Measurements from ENCODE around the gene ANO2.
"Not testable (repeated sequence)": the region's sequence is repeated elsewhere in the genome, so short reads cannot be mapped to it uniquely, and the experiment has no call there.

Gene ANO2

DNA sequence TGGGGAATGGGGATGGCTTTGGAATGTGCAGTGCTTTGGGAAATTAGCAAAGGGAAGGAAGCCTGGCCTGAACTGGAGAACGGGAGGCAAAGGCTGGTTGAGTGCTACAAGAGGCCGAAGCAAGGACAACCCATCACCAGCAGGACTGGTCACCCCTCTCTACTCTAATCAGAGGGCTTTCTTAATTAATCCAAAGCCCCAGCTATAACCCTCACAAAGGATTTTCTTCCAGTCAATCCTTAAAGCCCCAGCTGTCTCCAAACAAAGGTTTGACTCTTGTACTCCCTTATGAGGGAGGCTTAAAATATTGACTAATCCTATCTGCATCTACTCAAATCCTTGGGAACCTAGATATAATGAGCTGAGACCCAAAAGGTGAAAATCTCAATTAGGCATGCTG, 256.8 kb downstream of the ANO2 start:
- DNase-seq (ENCODE audit: low read depth in 2 of 3, low spot score in 1 of 3): no peak

GRCh38 chr12:5685935-5686334, 259.1 kb downstream of the ANO2 start:
- DNase-seq (ENCODE audit: low read depth in 2 of 3, low spot score in 1 of 3): no peak

- no peak for DNase-seq (ENCODE audit: low read depth in 2 of 3, low spot score in 1 of 3)
These were observed 260.1 kb downstream of the ANO2 start for GRCh38 chr12:5684989-5685388.

- no peak for DNase-seq (ENCODE audit: low read depth in 2 of 3, low spot score in 1 of 3)
These were observed 262.5 kb downstream of the ANO2 start for GRCh38 chr12:5682581-5682980.

GRCh38 chr12:5678176-5678575, 266.9 kb downstream of the ANO2 start:
- no peak for DNase-seq (ENCODE audit: low read depth in 2 of 3, low spot score in 1 of 3)

- not testable (repeated sequence) for DNase-seq (ENCODE audit: low read depth in 2 of 3, low spot score in 1 of 3)
These were observed 275.4 kb downstream of the ANO2 start for GRCh38 chr12:5669624-5670023.

- no peak for DNase-seq (ENCODE audit: low read depth in 2 of 3, low spot score in 1 of 3)
These were observed 279.4 kb downstream of the ANO2 start for GRCh38 chr12:5665615-5666014.

GRCh38 chr12:5661811-5662210, 283.2 kb downstream of the ANO2 start:
- no peak for DNase-seq (ENCODE audit: low read depth in 2 of 3, low spot score in 1 of 3)

DNA sequence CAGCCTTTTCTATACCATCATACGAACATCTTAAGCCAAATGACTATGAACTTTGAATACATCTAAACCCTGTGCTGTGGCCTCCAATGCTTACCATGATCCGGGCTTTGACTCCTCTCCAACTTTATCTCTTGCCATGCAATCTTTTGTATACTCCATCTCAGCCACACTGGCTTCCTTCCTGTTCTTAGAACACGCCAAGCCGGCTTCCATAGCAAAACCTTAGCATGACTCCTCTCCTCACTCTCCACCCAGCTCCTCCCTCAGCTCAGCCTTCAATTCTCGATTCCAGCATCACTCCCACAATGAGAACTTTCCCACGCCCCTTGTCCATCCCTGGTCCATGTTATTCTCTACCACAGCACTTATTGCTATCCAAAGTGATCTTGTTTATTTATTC, 284.8 kb downstream of the ANO2 start:
- no peak for DNase-seq (ENCODE audit: low read depth in 2 of 3, low spot score in 1 of 3)

GRCh38 chr12:5658339-5658941, 286.6 kb downstream of the ANO2 start:
- DNase-seq (ENCODE audit: low read depth in 2 of 3, low spot score in 1 of 3): not testable (repeated sequence)

DNA sequence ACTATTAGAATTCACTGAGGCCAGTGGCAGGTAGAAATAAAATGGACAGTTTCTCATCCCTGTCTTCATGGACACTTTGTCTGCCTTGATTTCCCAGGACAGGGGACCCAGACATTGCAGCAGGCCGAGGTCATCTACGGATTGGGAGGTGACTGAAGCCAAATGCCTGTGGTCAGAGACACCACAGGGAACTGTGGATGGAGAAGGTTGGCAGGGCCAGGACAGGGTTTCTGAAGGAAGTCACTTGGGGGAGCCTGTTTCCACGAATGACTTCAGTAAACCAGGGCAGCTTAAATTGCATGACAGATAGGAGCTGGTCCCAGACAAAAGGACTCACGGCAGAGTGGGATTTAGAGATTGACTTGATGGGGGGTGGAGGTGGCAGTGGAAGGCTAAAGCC, 288.2 kb downstream of the ANO2 start:
- no peak for DNase-seq (ENCODE audit: low read depth in 2 of 3, low spot score in 1 of 3)

GRCh38 chr12:5655120-5655519, 289.9 kb downstream of the ANO2 start:
- DNase-seq (ENCODE audit: low read depth in 2 of 3, low spot score in 1 of 3): no peak

GRCh38 chr12:5654019-5654418, 291.0 kb downstream of the ANO2 start:
- no peak for DNase-seq (ENCODE audit: low read depth in 2 of 3, low spot score in 1 of 3)

DNA sequence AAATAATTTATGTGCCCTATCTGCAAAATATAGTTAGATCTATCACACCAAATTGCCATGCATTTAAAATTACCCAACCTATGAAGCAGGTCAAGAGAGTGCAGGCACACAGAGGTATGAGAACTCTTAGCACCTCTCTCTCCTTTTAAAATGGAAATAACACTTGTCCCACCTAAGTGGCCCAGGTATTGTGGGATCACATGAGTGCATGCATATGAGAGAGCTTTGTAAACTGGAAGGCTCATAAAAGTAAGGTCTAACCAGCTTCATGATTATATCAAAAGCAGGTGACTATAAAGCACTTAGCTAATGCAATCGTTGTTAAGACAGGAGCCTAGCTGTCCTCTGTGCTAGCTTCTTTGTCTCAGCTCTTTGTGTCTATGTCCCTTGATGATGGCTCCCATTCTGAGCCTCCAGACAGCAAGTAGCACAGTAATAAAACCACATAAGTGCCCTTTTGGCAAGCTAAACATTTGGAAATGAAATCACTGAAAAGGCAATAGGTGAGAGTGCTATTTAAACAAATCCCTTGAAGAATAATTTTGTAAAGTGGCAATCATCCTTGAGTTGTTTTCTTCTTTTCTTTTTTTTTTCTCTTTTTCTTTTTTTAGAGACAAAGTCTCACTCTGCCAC, 294.1 kb downstream of the ANO2 start:
- DNase-seq (ENCODE audit: low read depth in 2 of 3, low spot score in 1 of 3): no peak

- no peak for DNase-seq (ENCODE audit: low read depth in 2 of 3, low spot score in 1 of 3)
These were observed 294.8 kb downstream of the ANO2 start for GRCh38 chr12:5650281-5650680.

DNA sequence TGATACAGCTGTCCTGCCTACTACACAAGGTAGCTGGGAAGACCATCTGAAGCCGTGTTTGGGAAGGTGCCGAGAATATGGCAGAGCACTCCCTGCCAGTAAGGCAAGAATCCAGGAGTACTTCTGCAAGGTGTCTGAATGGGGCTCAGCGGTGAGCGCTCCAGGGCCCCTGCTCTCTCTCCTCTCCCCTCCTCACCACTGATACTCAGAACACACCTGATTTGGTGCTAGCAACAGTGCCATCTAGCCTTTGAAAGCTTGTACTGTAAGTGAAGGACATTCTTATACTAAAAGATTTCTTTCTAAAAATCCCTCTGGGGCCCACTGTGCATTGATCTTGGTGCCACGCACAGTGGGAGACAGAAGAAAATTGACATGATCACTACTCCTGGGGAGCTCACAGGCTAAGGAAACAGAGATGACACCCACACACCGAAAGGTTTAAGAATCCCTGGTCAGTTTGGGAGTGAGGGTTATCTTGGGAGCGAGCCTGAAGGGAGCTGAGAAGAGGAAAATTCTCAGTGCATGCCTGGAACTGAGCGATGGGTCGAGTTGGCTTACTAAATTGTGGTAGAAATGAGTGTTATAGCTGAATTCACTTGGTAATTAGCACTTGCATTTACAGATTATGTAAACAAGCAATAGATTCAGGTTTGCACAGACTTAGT, 296.2 kb downstream of the ANO2 start:
- no peak for DNase-seq (ENCODE audit: low read depth in 2 of 3, low spot score in 1 of 3)

DNA sequence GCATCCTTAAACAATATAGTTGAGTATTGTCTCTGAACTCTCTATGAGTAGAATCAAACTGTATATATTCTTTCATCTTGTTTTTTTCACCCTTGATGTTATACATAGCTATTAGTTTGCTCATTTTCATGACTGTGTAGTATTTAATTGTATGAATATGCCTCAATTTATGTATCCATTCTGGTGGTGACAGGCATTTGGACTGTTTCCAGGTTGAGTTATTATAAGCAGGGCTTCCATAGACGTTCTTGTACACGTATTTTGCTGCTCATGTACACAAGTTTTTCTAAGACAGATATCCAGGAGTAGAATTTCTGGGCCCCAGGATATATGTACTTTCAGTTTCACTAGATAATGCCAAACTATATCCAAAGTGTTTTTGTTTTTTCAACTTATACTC, 301.8 kb downstream of the ANO2 start:
- DNase-seq (ENCODE audit: low read depth in 2 of 3, low spot score in 1 of 3): no peak

DNA sequence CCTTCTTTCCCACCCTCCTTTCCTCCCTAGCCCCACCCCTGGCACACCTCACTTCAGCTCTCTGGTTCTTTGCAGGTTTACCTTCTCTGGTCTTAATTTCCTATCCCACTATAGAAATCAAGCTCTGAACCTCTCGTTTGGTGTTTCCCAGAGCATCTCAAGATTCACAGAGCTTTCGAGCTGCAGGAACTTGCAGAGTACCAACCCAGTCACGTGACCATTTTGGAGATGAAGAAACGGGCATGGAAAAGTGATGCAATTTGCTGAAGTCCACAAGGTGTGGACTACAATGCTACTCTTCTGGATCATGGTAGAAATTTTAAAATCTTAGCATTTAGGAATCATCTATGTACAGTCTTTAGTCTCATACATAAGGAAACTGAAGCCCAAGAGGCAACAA, 307.4 kb downstream of the ANO2 start:
- DNase-seq (ENCODE audit: low read depth in 2 of 3, low spot score in 1 of 3): no peak

DNA sequence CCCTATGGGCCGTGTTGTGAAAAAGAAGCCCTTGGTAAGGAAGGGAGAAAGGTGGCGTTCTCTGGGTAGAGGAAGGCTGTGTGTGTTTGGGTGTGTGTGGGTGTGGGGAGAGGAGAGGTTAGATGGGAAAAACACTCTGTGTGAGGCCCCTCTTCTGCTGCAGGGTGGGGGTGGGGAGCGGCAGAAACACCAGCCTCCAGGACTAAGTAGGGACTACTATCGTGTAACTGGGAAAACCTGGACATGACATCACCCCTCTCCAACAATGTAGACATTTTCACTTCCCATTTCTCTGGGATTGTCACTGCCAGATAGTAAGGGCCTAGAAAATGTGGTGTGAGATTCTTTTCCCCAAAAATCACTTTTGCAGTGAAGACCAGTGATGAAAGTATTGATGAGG, 308.2 kb downstream of the ANO2 start:
- DNase-seq (ENCODE audit: low read depth in 2 of 3, low spot score in 1 of 3): no peak

DNA sequence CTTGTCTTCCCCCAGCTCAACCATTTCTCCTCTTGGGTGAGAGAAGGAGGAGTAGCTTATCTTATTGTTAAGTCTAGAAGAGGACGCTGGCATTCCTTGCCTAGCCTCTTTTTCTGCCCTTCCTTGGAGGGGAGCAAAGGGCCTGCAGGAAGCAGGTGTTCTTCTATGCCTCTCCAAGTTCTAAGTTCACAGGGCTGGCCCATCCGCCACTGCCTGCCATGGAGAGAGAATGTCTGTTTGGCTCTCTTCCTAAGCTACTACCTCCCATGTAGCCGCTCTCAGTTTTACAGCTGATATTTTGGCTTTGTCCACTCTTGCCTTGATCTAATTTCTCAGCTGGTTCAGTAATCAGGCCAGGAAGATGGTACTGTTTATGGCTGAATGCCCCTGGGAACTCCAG, 312.0 kb downstream of the ANO2 start:
- no peak for DNase-seq (ENCODE audit: low read depth in 2 of 3, low spot score in 1 of 3)

DNA sequence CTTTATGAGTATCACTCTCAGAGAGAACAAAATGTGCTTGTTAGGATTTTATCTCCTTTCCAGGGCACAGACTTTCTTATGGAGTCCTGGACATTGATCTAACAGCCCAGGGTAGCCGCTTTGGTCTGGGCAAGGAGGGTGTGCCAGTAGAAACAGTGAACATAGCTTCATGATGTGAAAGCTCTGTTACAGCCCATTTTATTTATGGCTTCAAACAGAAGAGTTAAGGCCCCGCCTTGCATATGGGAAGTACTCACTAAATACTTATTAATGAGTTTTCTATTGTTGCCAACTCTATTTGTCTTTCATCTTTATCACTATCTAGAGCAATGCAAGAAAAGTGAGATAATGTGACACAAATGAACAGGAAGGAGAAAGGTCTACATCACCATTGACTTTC, 312.6 kb downstream of the ANO2 start:
- no peak for DNase-seq (ENCODE audit: low read depth in 2 of 3, low spot score in 1 of 3)

GRCh38 chr12:5631497-5631896, 313.6 kb downstream of the ANO2 start:
- DNase-seq (ENCODE audit: low read depth in 2 of 3, low spot score in 1 of 3): no peak

- no peak for DNase-seq (ENCODE audit: low read depth in 2 of 3, low spot score in 1 of 3)
These were observed 314.3 kb downstream of the ANO2 start for GRCh38 chr12:5630726-5631125.
